Measurements from ENCODE around the gene MMRN2.

DNA sequence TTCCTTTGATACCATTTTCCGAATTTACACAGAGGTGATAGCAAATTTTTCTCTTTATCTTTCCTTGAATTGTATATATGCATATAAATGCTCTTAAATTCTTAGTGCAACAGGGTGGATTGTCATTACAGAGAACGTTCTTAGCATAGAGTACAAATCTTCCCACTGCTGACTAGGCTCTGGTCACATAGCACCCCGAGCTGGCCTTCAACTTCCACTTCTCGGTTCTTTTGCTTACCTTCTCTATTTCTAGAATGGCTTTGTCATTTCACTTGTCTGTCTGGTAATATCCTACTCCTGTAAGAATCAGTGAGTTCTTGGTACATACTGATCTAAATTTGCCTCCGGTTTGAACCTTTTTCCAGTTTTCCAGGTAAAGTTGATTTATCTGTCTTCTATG, 24.3 kb upstream of the MMRN2 start:
- no peak for TF ChIP-seq MXI1 (IDR thresholded peaks at IDR 0.05; ENCODE audit: low read depth, low read length)
- no peak for TF ChIP-seq CTCF (IDR thresholded peaks at IDR 0.05)
- no peak for TF ChIP-seq SIN3A (IDR thresholded peaks at IDR 0.05; ENCODE audit: borderline replicate concordance, low read depth, low read length)
- TF ChIP-seq, protein P1, sequence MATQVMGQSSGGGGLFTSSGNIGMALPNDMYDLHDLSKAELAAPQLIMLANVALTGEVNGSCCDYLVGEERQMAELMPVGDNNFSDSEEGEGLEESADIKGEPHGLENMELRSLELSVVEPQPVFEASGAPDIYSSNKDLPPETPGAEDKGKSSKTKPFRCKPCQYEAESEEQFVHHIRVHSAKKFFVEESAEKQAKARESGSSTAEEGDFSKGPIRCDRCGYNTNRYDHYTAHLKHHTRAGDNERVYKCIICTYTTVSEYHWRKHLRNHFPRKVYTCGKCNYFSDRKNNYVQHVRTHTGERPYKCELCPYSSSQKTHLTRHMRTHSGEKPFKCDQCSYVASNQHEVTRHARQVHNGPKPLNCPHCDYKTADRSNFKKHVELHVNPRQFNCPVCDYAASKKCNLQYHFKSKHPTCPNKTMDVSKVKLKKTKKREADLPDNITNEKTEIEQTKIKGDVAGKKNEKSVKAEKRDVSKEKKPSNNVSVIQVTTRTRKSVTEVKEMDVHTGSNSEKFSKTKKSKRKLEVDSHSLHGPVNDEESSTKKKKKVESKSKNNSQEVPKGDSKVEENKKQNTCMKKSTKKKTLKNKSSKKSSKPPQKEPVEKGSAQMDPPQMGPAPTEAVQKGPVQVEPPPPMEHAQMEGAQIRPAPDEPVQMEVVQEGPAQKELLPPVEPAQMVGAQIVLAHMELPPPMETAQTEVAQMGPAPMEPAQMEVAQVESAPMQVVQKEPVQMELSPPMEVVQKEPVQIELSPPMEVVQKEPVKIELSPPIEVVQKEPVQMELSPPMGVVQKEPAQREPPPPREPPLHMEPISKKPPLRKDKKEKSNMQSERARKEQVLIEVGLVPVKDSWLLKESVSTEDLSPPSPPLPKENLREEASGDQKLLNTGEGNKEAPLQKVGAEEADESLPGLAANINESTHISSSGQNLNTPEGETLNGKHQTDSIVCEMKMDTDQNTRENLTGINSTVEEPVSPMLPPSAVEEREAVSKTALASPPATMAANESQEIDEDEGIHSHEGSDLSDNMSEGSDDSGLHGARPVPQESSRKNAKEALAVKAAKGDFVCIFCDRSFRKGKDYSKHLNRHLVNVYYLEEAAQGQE (IDR thresholded peaks at IDR 0.05; ENCODE audit: low read depth, low read length), result no peak
- TF ChIP-seq JUND (IDR thresholded peaks at IDR 0.05), result no peak
- no peak for TF ChIP-seq TAF1 (IDR thresholded peaks at IDR 0.05; ENCODE audit: borderline replicate concordance, low read depth, low read length)
- TF ChIP-seq RAD21 (IDR thresholded peaks at IDR 0.05; ENCODE audit: low read length), result no peak
- TF ChIP-seq EP300 (IDR thresholded peaks at IDR 0.05; ENCODE audit: borderline replicate concordance in 1 of 2, low read depth in 1 of 2, low read length in 1 of 2), result no peak
- TF ChIP-seq MAX (IDR thresholded peaks at IDR 0.05; ENCODE audit: low read depth), result no peak
- no peak for TF ChIP-seq POLR2AphosphoS5 (IDR thresholded peaks at IDR 0.05; ENCODE audit: low read depth, low read length)
- no peak for TF ChIP-seq EZH2phosphoT487 (IDR thresholded peaks at IDR 0.05; ENCODE audit: borderline replicate concordance, low read depth)
- no peak for TF ChIP-seq TCF12 (IDR thresholded peaks at IDR 0.05)
- no peak for TF ChIP-seq TEAD4 (IDR thresholded peaks at IDR 0.05; ENCODE audit: borderline replicate concordance, insufficient read depth)
